Measurements from ENCODE around the gene OXLD1. TPM values are rescaled to one million over a fixed set of nuclear protein-coding genes. Genes with fewer than 3 reads are reported as not detected.

Gene OXLD1
- polyA plus RNA-seq, 1 donor (not counting 4 experiments of a cell fraction or from before 2014, with no cell fraction given), result 16.3 TPM

- H2AFZ ChIP-seq (ENCODE audit: control insufficient read depth, low read length), result no peak overlapping the region
- dilution Hi-C loops (cut with MboI; ENCODE audit: extremely low pct_ligation_motif_present, low sequenced_read_pairs), result no loop called here
Observed at GRCh38 chr17:81646869-81647600, 19.4 kb downstream of the OXLD1 start.

GRCh38 chr17:81644976-81645952 is 21.1 kb downstream of the OXLD1 start:
- Histone ChIP-seq H3K9me3 (ENCODE audit: control insufficient read depth, low read depth, low read length) (no peaks in the 10 kb centered on the region), H4K20me1 (ENCODE audit: control insufficient read depth, extremely low read depth, insufficient read depth, low read length) (peaks cover 4% of the 10 kb centered on the region), H3K4me1 (ENCODE audit: control insufficient read depth, extremely low read depth, insufficient read depth, low read length) (peaks cover 12% of the 10 kb centered on the region), H3K9me1 (ENCODE audit: control insufficient read depth, extremely low read depth, insufficient read depth, low read length) (no peaks in the 10 kb centered on the region), H3K79me2 (ENCODE audit: control insufficient read depth, insufficient read depth, low read length) (no peaks in the 10 kb centered on the region), H3K9ac (ENCODE audit: control insufficient read depth, extremely low read depth, insufficient read depth, low read length) (no peak overlapping the region), H3K27ac (ENCODE audit: control insufficient read depth, insufficient read depth, low read length) (no peak overlapping the region), H2AFZ (ENCODE audit: control insufficient read depth, low read length) (no peak overlapping the region), H3K36me3 (ENCODE audit: control insufficient read depth in 2 of 2, extremely low read depth in 1 of 2, insufficient read depth in 2 of 2, low read length in 2 of 2) (peaks cover 0 to 3% of the 10 kb centered on the region in 2 experiments), H3K27me3 (ENCODE audit: control insufficient read depth, extremely low read depth, insufficient read depth, low read length) (peaks cover 25% of the 10 kb centered on the region), H3K4me3 (ENCODE audit: control insufficient read depth in 2 of 3, extremely low read depth in 1 of 3, insufficient read depth in 2 of 3, low read depth in 1 of 3, low read length in 3 of 3) (no peak overlapping the region), H3K4me2 (ENCODE audit: control insufficient read depth, extremely low read depth, insufficient read depth, low read depth, low read length) (no peak overlapping the region)
- dilution Hi-C loops (cut with MboI; ENCODE audit: extremely low pct_ligation_motif_present, low sequenced_read_pairs), result no loop called here
- TF ChIP-seq CTCF (optimal IDR thresholded peaks at IDR 0.05 in 1 of 3, IDR thresholded peaks at IDR 0.05 in 1 of 3, conservative IDR thresholded peaks at IDR 0.05 in 1 of 3; ENCODE audit: extremely low read depth in 1 of 3, insufficient read depth in 2 of 3, low read length in 3 of 3) (no peak), EZH2 (IDR thresholded peaks at IDR 0.05; ENCODE audit: low read length) (no peak)
- DNase-seq (ENCODE audit: low read depth, low spot score) (no peak), FAIRE-seq (no peak)

More at GRCh38 chr17:81646869-81647600, 19.4 kb downstream of the OXLD1 start:
- no peaks in the 10 kb centered on the region for H3K9me1 ChIP-seq (ENCODE audit: control insufficient read depth, extremely low read depth, insufficient read depth, low read length)
- no peaks in the 10 kb centered on the region for H3K9me3 ChIP-seq (ENCODE audit: control insufficient read depth, low read depth, low read length)
- peaks cover 4% of the 10 kb centered on the region for H4K20me1 ChIP-seq (ENCODE audit: control insufficient read depth, extremely low read depth, insufficient read depth, low read length)
- H3K9ac ChIP-seq (ENCODE audit: control insufficient read depth, extremely low read depth, insufficient read depth, low read length), result no peak overlapping the region
- H3K79me2 ChIP-seq (ENCODE audit: control insufficient read depth, insufficient read depth, low read length), result no peaks in the 10 kb centered on the region
- TF ChIP-seq CTCF (optimal IDR thresholded peaks at IDR 0.05 in 1 of 3, IDR thresholded peaks at IDR 0.05 in 1 of 3, conservative IDR thresholded peaks at IDR 0.05 in 1 of 3; ENCODE audit: extremely low read depth in 1 of 3, insufficient read depth in 2 of 3, low read length in 3 of 3) (no peak), EZH2 (IDR thresholded peaks at IDR 0.05; ENCODE audit: low read length) (no peak)
- H3K4me1 ChIP-seq (ENCODE audit: control insufficient read depth, extremely low read depth, insufficient read depth, low read length), result peaks cover 7% of the 10 kb centered on the region
- no peak for DNase-seq (ENCODE audit: low read depth, low spot score)
- no peak for FAIRE-seq
- H3K27me3 ChIP-seq (ENCODE audit: control insufficient read depth, extremely low read depth, insufficient read depth, low read length), result peaks cover 25% of the 10 kb centered on the region
- no peak overlapping the region for H3K27ac ChIP-seq (ENCODE audit: control insufficient read depth, insufficient read depth, low read length)
- peaks cover 0 to 3% of the 10 kb centered on the region in 2 experiments for H3K36me3 ChIP-seq (ENCODE audit: control insufficient read depth in 2 of 2, extremely low read depth in 1 of 2, insufficient read depth in 2 of 2, low read length in 2 of 2)
- no peak overlapping the region for H3K4me2 ChIP-seq (ENCODE audit: control insufficient read depth, extremely low read depth, insufficient read depth, low read depth, low read length)
- no peak overlapping the region for H3K4me3 ChIP-seq (ENCODE audit: control insufficient read depth in 2 of 3, extremely low read depth in 1 of 3, insufficient read depth in 2 of 3, low read depth in 1 of 3, low read length in 3 of 3)

Measured in keratinocyte (primary cell).